Pancreas (tissue), 10 donors: ENCODE data around the gene PABPN1L. TPM values are rescaled to one million over a fixed set of nuclear protein-coding genes. Genes with fewer than 3 reads are reported as not detected.

Experiments
- ATAC-seq, 4 donors: fragments of 200-7000 bp; cut with Tn5 transposase; one replicate each; pipeline versions ENCODE4 v1.8.0 to v1.9.1; 2020; ENCODE audit warnings: mild to moderate bottlenecking in 4 of 4, moderate library complexity in 4 of 4
- DNase-seq, 6 donors: peaks; one replicate each; pipeline ENCODE4 v3.0.0-alpha.2; 2020
- FAIRE-seq: peaks from 2 replicates; lab custom pipeline; 2012; peaks lifted over from hg19 to GRCh38; lab: Jason Lieb, UNC
- H3K27ac ChIP-seq, 4 donors: fragments of 200-600 bp; sonication (generic); 1 replicate in 3 of 4; 2 replicates in 1 of 4; pipeline versions ENCODE4 v1.5.0 to v1.8.0; 2020
- H3K27me3 ChIP-seq, 4 donors: fragments of 200-600 bp; one replicate each; pipeline ENCODE4 v1.8.0; 2021
- H3K36me3 ChIP-seq, 3 donors: fragments of 200-600 bp; sonication (generic) in 1 of 3; one replicate each; pipeline versions ENCODE4 v1.5.0 to v1.8.0; 2020 to 2021
- H3K4me1 ChIP-seq, 3 donors: fragments of 200-600 bp; one replicate each; pipeline ENCODE4 v1.8.0; 2021
- H3K4me3 ChIP-seq, 4 donors: fragments of 200-600 bp; sonication (generic) in 2 of 4; one replicate each; pipeline versions ENCODE4 v1.5.0 to v1.8.0; 2020 to 2021
- H3K9me3 ChIP-seq, 4 donors: fragments of 200-600 bp; one replicate each; pipeline ENCODE4 v1.8.0; 2021
- CTCF ChIP-seq, 4 donors: fragments of 200-600 bp; sonication (generic) in 3 of 4; IDR thresholded peaks; one replicate each; pipeline versions ENCODE4 v1.5.0 to v1.8.0; 2021; ENCODE audit warnings: antibody characterized with exemption in 4 of 4
- WGBS, 2 donors: extraction: QIAGEN DNeasy Blood & Tissue Kit; methylation state at CpG; one replicate each; pipeline ENCODE4 v1.1.7; 2013; 5-methylcytosine and 5-hydroxymethylcytosine counted together
- intact Hi-C, 3 donors: fragments of 100-400 bp; cut with DNase I; formaldehyde crosslinking; loops; one replicate each; pipeline versions ENCODE4 v1.11.1 to v1.14.2; 2022
- polyA plus RNA-seq, 2 donors: library from polyadenylated mRNA; stranded (reverse); fragments of 200-250 nt; gene quantifications; one replicate each; pipeline ENCODE4 v1.2.3, GENCODE V29; 2013
- total RNA-seq, 6 donors: library from RNA; stranded (reverse); fragmentation: NEBNext Ultra II Directional in 4 of 6; extraction: Animal tissue kit (Norgen Biotek cat#: 25700) in 4 of 6; gene quantifications; one replicate each; pipeline versions ENCODE4 v1.2.1 to v1.2.4, GENCODE V29; 2021 to 2023
- donor health status: healthy with polysubstance abuse.
- donor health status: DM: no; HTN: no; CAD: no; lungs with moderate emphysema.
- donor health status: DM: no; HTN: no; CAD: no.
- donor health status: control.
- donor health status: control.
- donor health status: Bipolar disorder and iron deficiency.
- donor health status: DM: yes; HTN: yes; CAD: no.
- donor health status: DM: no; HTN: no; CAD: no.
- donor health status: DM: no; HTN: no; CAD: no.
- donor health status: DM: yes; HTN: yes; CAD: no.

PABPN1L gene, protein sequence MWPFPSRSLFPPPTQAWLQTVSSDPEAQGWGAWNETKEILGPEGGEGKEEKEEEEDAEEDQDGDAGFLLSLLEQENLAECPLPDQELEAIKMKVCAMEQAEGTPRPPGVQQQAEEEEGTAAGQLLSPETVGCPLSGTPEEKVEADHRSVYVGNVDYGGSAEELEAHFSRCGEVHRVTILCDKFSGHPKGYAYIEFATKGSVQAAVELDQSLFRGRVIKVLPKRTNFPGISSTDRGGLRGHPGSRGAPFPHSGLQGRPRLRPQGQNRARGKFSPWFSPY
- total RNA-seq: under 1 TPM in 3 of 6 donors, not detected in 3; 0.23 to 0.35 (median 0.24) TPM
- under 1 TPM; 0.63 to 0.65 TPM for polyA plus RNA-seq

DNA sequence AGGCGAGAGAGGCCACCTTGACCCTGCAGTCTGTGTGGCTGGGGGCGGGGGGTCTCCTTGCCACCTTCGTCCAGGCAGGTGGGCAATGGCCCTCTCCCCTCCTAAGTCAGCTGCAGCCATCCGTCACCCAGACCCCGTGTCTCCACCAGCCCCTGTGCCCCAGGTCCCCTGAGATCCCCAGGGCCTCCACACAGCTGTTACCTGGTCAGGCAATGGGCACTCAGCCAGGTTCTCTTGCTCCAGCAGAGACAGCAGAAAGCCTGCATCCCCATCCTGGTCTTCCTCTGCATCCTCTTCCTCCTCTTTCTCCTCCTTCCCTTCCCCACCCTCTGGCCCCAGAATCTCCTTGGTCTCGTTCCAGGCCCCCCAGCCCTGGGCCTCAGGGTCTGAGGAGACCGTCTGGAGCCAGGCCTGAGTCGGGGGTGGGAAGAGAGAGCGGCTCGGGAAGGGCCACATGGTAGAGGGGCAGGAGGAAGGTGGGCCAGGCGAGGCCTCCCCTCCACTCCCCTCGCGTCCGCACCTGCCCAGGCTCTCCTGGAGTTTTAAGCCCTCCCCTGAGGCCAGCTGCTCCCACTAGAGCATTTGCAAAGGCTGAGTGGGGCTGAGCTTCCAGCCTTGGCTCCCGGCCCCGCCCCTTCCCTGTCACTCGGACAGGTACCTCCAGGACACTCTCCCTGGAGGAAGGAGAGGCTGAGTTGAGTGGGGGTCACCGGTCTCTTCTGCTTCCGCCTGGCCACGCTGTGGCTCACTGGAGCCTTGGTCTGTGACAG lies at the start of gene PABPN1L:
Gene PABPN1L (minus strand): TSS at position 510 of the 770 bp plus-strand sequence. CDS start 54 bp downstream, at position 456.
- 62 to 68% methylated on average over 19 to 20 of the region's 20 CpGs for WGBS, 2 donors
- Histone ChIP-seq H3K36me3 (peaks cover 0 to 4% (median 0%) of the 10 kb centered on the region in 3 donors), H3K9me3 (no peaks in the 10 kb centered on the region), H3K4me3 (no peak within 1 kb of the TSS), H3K4me1 (no peaks in the 10 kb centered on the region), H3K27me3 (no peaks in the 10 kb centered on the region), H3K27ac (no peak within 1 kb of the TSS)
- DNase-seq (no peak), FAIRE-seq (no peak), ATAC-seq (no peak)
- no peak for TF ChIP-seq CTCF (IDR thresholded peaks at IDR 0.05)
- intact Hi-C loops: no loop called here

DNA sequence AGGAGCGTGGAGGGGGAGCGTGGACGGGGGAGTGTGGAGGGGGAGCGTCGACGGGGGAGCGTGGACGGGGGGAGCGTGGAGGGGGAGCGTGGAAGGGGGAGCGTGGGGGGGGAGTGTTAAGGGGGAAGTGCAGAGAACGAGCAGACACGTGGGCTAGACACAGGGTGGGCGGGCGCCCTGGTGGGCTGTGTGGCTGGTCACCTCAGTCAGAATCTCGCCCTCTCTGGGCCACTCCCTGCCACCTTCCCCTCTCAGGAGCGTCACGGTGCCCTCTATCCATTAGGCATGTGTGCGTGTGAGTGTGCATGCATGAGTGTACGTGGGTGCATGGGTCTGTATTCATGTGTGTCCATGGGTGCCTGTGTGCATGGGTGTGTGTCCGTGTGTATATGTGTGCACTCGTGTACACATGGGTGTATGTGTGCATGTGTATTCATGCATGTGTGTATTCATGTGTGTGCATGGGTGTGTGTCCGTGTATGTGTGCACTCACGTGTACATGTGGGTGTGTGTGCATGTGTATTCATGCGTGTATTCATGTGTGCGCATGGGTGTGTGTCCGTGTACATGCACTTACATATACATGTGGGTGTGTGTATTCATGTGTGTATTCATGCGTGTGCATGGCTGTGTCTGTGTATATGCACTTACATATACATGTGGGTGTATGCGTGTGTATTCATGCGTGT lies 49.3 kb upstream of the PABPN1L start:
- 88 to 93% methylated on average over 28 to 30 of the region's 30 CpGs for WGBS, 2 donors
- ATAC-seq: no peak
- intact Hi-C loops: no loop called here
- no peaks in the 10 kb centered on the region for H3K36me3 ChIP-seq
- H3K4me3 ChIP-seq: no peak overlapping the region
- no peaks in the 10 kb centered on the region for H3K9me3 ChIP-seq
- no peak for FAIRE-seq
- H3K4me1 ChIP-seq: peaks cover 3 to 12% (median 8%) of the 10 kb centered on the region in 3 donors
- DNase-seq: no peak
- TF ChIP-seq CTCF (IDR thresholded peaks at IDR 0.05): no peak
- no peaks in the 10 kb centered on the region for H3K27me3 ChIP-seq
- H3K27ac ChIP-seq: no peak overlapping the region

- Histone ChIP-seq H3K4me1 (peaks cover 0 to 14% (median 13%) of the 10 kb centered on the region in 3 donors), H3K27ac (no peak overlapping the region), H3K36me3 (no peaks in the 10 kb centered on the region), H3K27me3 (no peaks in the 10 kb centered on the region), H3K4me3 (no peak overlapping the region), H3K9me3 (no peaks in the 10 kb centered on the region)
- DNase-seq: no peak
- no peak for FAIRE-seq
- intact Hi-C loops: no loop called here
- 77 to 86% methylated on average over 15 to 20 of the region's 20 CpGs for WGBS, 2 donors
- no peak for TF ChIP-seq CTCF (IDR thresholded peaks at IDR 0.05)
- no peak for ATAC-seq
These were observed 48.4 kb upstream of the PABPN1L start for GRCh38 chr16:88914750-88915368.

- H3K27ac ChIP-seq: no peak overlapping the region
- DNase-seq (no peak), FAIRE-seq (no peak), ATAC-seq (no peak)
- no peak overlapping the region for H3K4me3 ChIP-seq
- TF ChIP-seq CTCF (IDR thresholded peaks at IDR 0.05): no peak
- H3K4me1 ChIP-seq: peaks cover 0 to 20% (median 16%) of the 10 kb centered on the region in 3 donors
- intact Hi-C loops: no loop called here
- H3K27me3 ChIP-seq: no peaks in the 10 kb centered on the region
- 96 to 98% methylated on average over 13 of the region's 13 CpGs for WGBS, 2 donors
- no peaks in the 10 kb centered on the region for H3K36me3 ChIP-seq
- H3K9me3 ChIP-seq: no peaks in the 10 kb centered on the region
These were observed 47.4 kb upstream of the PABPN1L start for GRCh38 chr16:88913870-88914269.
